ENCODE measurements around the gene AHR. TPM values are rescaled to one million over a fixed set of nuclear protein-coding genes. Genes with fewer than 3 reads are reported as not detected.

The AHR gene
- total and polyA plus RNA-seq, 2 donors (not counting 3 experiments of a cell fraction or from before 2014, with no cell fraction given): 4.8 to 31.8 TPM

DNA sequence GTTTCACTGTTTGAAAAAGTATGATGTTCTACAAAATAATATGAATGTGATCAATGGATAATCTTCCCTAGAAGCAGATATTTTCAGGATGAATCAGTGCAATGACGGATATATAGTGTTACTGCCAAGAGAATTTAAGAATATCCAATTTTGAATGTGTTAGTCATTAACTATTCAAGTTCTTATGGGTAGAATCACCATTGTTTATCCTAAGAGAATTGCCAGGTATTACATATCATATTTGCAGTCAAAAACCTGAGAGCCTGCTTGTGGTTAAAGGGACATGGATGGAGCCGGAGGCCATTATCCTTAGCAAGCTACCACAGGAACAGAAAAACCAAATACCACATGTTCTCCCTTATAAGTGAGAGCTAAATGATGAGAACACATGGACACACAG lies 26.9 kb downstream of the AHR start:
- ChIA-PET CTCF (interaction anchor here (1.1 to 1.4 kb wide), 2 partner anchors 22 to 24 kb away, joined by 3 to 4 read pairs; no protein-coding TSS in a partner anchor), POLR2A (no interaction called here)
- Histone ChIP-seq H3K36me3 (ENCODE audit: control insufficient read depth in 2 of 2, extremely low read depth in 1 of 2, insufficient read depth in 2 of 2, low read length in 2 of 2) (no peaks in the 10 kb centered on the region), H3K4me1 (ENCODE audit: control insufficient read depth, extremely low read depth, insufficient read depth, low read length) (no peaks in the 10 kb centered on the region), H2AFZ (ENCODE audit: low read depth, low read length) (no peak overlapping the region), H3K79me2 (ENCODE audit: control insufficient read depth, insufficient read depth, low read length) (no peaks in the 10 kb centered on the region), H3K4me3 (replicated peaks in 1 of 3; ENCODE audit: insufficient read depth in 1 of 3, low read depth in 1 of 3, low read length in 3 of 3) (no peak overlapping the region), H3K27me3 (ENCODE audit: control insufficient read depth in 2 of 2, insufficient read depth in 2 of 2, low read length in 2 of 2) (no peaks in the 10 kb centered on the region), H3K9me1 (replicated peaks; ENCODE audit: control insufficient read depth, extremely low read depth, insufficient read depth, low read length) (no peaks in the 10 kb centered on the region), H4K20me1 (replicated peaks; ENCODE audit: control insufficient read depth, extremely low read depth, insufficient read depth, low read length) (no peaks in the 10 kb centered on the region), H3K4me2 (ENCODE audit: insufficient read depth, low read length) (no peak overlapping the region), H3K9ac (replicated peaks; ENCODE audit: extremely low read depth, insufficient read depth, low read length) (no peak overlapping the region), H3K27ac (ENCODE audit: insufficient read depth, low read depth, low read length) (no peak overlapping the region), H3K9me3 (replicated peaks; ENCODE audit: control insufficient read depth, insufficient read depth, low read length) (no peaks in the 10 kb centered on the region)
- no peak for DNase-seq (ENCODE audit: low read depth, low spot score)
- dilution Hi-C loops (cut with MboI; ENCODE audit: extremely low pct_ligation_motif_present, low sequenced_read_pairs) (no loop called here), intact Hi-C loops (cut with micrococcal nuclease) (no loop called here)
- TF ChIP-seq EZH2 (IDR thresholded peaks at IDR 0.05; ENCODE audit: borderline replicate concordance, low read depth, low read length, severe bottlenecking) (no peak), POLR2AphosphoS5 (IDR thresholded peaks at IDR 0.05; ENCODE audit: insufficient read depth, low read depth, low read length) (no peak), POLR2A (IDR thresholded peaks at IDR 0.05; ENCODE audit: low read depth, low read length) (no peak), FOS (IDR thresholded peaks at IDR 0.05; ENCODE audit: borderline replicate concordance, insufficient read depth, low read length) (no peak)
- TF ChIP-seq, protein P1, sequence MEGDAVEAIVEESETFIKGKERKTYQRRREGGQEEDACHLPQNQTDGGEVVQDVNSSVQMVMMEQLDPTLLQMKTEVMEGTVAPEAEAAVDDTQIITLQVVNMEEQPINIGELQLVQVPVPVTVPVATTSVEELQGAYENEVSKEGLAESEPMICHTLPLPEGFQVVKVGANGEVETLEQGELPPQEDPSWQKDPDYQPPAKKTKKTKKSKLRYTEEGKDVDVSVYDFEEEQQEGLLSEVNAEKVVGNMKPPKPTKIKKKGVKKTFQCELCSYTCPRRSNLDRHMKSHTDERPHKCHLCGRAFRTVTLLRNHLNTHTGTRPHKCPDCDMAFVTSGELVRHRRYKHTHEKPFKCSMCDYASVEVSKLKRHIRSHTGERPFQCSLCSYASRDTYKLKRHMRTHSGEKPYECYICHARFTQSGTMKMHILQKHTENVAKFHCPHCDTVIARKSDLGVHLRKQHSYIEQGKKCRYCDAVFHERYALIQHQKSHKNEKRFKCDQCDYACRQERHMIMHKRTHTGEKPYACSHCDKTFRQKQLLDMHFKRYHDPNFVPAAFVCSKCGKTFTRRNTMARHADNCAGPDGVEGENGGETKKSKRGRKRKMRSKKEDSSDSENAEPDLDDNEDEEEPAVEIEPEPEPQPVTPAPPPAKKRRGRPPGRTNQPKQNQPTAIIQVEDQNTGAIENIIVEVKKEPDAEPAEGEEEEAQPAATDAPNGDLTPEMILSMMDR (IDR thresholded peaks at IDR 0.05; ENCODE audit: extremely low read depth in 1 of 2, insufficient read depth in 1 of 2, low read depth in 1 of 2, low read length in 2 of 2): no peak
- TF ChIP-seq, protein P2, sequence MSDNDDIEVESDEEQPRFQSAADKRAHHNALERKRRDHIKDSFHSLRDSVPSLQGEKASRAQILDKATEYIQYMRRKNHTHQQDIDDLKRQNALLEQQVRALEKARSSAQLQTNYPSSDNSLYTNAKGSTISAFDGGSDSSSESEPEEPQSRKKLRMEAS (IDR thresholded peaks at IDR 0.05; ENCODE audit: insufficient read depth, insufficient read length): no peak
- no TSS peak for BruUV-seq (replicated peaks)
- no peak for FAIRE-seq

All from endothelial cell of umbilical vein (primary cell).